NCI-H1092 treated with DMSO at 0.1 percent for 48 hours (cell line): ENCODE measurements around the gene PRSS1.

Experiments
- DNase-seq: peaks from one replicate; lab custom pipeline; 2025; lab: John Stamatoyannopoulos, UW

The PRSS1 gene

DNA sequence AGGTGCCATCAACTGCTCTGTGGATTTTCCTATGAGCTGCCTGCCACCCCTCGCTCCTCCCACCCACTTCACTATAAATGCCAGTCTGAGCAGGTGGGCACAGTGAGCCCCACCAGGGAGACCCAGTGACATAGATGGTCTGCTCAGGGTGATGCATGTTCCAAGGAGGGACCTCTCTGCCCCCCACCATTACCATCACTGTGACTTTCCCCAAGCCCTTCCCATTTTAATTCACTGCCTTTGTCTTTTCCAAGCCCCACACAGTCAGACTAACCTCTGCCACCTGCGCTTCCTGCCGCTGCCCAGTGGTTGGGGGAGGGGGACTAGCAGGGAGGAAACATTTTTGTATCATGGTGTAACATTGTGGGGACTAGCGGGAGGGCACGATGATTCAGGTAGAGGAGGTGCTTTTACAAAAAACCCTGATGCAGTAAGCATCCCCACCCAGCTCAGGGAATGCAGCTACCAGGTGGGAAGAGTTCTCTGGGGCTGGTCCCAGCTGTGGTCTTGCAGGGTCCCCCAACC lies 46.1 kb downstream of the PRSS1 start:
- DNase-seq, result no peak

DNA sequence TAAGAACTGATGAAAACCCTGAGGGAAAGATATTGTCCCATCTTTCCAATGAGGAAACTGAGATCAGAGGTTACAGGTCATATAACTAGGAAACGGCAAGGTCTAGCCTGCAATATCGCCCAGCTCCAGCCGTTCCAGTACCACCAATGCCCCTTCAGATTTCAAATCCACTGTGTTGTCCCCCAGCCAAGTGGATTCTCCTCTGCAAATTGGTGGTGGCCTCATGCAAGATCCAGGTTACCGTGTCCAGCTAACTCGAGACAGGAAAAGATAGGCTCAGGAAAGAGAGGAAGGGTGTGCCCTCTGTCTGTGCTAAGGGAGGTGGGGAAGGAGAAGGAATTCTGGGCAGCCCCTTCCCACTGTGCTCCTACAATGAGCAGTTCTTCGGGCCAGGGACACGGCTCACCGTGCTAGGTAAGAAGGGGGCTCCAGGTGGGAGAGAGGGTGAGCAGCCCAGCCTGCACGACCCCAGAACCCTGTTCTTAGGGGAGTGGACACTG lies 46.8 kb downstream of the PRSS1 start:
- no peak for DNase-seq

DNA sequence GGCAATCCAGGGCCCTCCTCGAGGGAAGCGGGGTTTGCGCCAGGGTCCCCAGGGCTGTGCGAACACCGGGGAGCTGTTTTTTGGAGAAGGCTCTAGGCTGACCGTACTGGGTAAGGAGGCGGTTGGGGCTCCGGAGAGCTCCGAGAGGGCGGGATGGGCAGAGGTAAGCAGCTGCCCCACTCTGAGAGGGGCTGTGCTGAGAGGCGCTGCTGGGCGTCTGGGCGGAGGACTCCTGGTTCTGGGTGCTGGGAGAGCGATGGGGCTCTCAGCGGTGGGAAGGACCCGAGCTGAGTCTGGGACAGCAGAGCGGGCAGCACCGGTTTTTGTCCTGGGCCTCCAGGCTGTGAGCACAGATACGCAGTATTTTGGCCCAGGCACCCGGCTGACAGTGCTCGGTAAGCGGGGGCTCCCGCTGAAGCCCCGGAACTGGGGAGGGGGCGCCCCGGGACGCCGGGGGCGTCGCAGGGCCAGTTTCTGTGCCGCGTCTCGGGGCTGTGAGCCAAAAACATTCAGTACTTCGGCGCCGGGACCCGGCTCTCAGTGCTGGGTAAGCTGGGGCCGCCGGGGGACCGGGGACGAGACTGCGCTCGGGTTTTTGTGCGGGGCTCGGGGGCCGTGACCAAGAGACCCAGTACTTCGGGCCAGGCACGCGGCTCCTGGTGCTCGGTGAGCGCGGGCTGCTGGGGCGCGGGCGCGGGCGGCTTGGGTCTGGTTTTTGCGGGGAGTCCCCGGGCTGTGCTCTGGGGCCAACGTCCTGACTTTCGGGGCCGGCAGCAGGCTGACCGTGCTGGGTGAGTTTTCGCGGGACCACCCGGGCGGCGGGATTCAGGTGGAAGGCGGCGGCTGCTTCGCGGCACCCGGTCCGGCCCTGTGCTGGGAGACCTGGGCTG lies 47.5 kb downstream of the PRSS1 start:
- DNase-seq, result no peak

DNA sequence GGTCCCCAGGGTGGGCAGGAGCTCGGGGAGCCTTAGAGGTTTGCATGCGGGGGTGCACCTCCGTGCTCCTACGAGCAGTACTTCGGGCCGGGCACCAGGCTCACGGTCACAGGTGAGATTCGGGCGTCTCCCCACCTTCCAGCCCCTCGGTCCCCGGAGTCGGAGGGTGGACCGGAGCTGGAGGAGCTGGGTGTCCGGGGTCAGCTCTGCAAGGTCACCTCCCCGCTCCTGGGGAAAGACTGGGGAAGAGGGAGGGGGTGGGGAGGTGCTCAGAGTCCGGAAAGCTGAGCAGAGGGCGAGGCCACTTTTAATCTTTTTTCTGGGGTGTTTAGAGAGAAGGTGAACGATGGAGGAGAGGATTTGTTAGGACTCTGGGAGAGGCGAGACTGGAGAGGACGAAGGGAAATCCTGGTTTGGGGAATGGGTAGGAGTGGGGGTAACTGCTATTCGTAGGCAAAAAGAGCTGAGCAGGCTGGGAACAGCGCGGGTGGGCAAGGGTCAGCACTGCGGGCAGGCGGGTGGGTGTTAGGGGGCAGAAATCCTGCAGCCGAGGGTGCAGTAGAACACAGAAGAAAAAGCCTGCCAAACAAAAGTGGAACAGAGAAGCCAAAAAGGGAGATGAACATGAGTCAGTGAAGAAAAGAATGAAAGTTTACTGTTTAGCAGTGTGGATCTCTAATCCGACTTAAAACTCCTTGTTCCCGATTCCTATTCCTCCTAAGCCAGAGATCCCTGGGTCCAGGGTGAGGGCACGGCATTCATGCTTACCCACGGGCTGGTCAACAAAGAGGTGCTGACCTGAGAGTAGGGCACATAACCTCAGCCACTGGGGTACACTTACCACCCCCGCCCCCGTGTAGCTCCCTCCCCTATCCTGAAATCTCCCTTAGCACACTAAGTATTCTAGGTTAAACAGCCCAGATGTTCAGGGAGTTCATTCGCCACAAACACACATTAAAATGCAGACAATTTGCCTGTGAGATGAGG lies 48.4 kb downstream of the PRSS1 start:
- DNase-seq, result no peak

DNA sequence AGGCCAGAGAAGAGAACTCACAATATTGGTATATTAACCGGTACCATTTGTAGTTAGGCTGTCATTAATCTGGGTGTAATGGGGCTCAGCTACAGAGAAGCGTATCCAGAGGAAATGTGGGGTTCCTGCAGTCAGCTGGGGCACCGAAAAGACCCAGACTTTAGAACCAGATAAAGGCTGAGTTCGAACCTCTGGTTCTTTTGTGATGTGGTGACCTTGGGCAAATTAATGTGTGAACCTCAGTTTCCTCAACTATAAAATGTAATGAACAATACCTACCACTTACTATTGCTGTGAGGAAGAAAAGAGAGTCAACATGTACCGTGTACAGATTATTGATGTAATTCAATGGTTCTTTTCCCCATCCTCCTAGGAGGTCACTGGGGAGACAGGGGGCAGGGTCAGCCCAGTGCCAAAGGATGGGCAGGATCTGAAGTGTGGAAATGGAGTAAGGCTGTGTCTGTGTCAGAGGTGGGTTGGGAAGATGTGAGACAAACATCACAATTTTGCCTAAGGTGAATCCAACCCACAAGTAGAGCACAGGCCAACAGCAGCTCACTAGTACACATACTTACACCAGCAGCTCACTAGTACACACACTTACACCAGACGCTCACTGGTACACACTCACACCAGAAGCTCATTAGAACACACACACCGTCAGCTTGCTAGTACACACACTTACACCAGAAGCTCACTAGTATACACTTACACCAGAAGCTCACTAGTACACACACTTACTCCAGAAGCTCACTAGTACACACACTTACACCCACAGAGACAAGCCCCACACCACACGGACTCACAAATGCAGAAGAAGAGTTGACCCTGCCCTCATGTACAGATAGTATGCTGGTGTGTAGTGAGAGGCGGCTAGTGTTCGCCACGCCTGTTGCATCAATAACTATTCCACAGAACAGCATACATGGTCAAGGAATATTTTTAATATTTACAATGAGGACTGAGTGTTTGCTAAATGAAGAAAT lies 49.5 kb downstream of the PRSS1 start:
- no peak for DNase-seq

DNA sequence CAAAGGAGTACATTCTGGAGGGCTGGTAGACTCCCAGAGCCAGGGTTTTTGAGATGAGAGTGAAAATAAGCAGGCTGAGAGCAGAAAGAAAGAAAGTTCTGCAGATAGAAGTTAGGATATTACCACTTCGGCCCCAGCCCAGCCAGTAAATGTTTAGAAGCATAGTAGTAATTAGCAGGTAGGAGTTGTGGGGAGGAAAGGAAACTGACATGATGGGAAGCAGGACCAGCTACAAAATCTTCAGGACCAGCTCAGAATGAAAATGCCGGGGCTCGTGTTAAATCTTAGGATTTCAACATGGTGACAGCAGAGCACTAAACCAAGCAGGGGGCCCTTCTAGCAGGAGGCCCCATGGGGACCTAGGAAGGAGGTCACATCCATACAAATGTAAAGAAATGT lies 50.2 kb downstream of the PRSS1 start:
- no peak for DNase-seq

DNA sequence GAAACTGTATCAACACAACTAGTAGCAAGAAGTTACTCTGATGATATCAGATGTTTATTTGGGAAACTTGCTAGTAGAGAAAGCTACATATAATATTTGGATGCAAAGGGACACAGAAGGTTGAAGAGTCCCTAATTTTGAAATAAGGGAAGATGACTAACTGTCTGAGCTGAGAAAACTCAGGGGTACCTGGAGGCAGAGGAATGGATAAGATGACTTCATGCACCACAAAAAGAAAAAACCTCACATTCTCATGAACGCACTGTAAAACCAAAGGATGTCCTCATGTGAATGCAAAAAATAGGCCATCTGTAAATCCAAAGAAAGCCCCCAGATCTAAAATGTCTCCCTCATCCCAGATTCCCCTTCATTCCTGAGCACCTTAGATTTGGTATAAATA lies 50.8 kb downstream of the PRSS1 start:
- no peak for DNase-seq

DNA sequence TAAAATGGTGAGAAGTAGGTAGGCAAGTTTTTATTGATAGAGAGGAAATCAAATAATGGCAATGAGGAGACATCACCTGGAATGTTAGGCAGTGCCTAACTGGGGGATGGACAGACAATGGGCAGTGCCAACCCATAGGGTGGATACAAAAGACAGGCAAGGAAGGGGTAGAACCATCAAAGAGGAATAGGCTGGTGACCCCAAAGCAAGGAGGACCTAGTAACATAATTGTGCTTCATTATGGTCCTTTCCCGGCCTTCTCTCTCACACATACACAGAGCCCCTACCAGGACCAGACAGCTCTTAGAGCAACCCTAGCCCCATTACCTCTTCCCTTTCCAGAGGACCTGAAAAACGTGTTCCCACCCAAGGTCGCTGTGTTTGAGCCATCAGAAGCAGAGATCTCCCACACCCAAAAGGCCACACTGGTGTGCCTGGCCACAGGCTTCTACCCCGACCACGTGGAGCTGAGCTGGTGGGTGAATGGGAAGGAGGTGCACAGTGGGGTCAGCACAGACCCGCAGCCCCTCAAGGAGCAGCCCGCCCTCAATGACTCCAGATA lies 51.5 kb downstream of the PRSS1 start:
- DNase-seq, result no peak

DNA sequence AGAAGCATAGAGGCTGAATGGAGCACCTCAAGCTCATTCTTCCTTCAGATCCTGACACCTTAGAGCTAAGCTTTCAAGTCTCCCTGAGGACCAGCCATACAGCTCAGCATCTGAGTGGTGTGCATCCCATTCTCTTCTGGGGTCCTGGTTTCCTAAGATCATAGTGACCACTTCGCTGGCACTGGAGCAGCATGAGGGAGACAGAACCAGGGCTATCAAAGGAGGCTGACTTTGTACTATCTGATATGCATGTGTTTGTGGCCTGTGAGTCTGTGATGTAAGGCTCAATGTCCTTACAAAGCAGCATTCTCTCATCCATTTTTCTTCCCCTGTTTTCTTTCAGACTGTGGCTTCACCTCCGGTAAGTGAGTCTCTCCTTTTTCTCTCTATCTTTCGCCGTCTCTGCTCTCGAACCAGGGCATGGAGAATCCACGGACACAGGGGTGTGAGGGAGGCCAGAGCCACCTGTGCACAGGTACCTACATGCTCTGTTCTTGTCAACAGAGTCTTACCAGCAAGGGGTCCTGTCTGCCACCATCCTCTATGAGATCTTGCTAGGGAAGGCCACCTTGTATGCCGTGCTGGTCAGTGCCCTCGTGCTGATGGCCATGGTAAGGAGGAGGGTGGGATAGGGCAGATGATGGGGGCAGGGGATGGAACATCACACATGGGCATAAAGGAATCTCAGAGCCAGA lies 52.5 kb downstream of the PRSS1 start:
- no peak for DNase-seq

DNA sequence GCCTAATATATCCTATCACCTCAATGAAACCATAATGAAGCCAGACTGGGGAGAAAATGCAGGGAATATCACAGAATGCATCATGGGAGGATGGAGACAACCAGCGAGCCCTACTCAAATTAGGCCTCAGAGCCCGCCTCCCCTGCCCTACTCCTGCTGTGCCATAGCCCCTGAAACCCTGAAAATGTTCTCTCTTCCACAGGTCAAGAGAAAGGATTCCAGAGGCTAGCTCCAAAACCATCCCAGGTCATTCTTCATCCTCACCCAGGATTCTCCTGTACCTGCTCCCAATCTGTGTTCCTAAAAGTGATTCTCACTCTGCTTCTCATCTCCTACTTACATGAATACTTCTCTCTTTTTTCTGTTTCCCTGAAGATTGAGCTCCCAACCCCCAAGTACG lies 53.0 kb downstream of the PRSS1 start:
- DNase-seq, result no peak
